ENCODE measurements around the gene YWHAH.
A peak's percentile ranks its signal among the peaks of the same experiment; 100 is the strongest.

Gene YWHAH

DNA sequence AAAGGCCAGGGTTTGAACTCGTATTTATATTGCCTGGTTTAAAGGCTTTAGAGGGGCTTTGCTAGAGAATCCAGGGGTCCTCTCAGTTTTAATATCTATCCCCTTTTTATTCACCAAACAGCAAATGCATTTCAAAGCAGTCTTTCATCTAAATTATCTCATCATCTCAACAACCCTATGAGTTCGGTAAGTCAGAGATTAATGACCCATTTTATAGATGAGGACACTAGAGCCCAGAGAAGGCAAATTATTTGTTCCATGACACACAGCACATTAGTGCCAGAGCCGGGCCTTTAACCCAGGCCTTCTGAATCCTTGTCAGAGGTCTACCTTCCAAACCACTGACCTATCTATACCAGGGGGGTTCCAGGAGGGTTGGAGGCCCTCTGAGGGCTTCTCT is 16.8 kb upstream of the YWHAH start:
- no peak for DNase-seq (ENCODE audit: low read depth)
- TF ChIP-seq, protein P1, sequence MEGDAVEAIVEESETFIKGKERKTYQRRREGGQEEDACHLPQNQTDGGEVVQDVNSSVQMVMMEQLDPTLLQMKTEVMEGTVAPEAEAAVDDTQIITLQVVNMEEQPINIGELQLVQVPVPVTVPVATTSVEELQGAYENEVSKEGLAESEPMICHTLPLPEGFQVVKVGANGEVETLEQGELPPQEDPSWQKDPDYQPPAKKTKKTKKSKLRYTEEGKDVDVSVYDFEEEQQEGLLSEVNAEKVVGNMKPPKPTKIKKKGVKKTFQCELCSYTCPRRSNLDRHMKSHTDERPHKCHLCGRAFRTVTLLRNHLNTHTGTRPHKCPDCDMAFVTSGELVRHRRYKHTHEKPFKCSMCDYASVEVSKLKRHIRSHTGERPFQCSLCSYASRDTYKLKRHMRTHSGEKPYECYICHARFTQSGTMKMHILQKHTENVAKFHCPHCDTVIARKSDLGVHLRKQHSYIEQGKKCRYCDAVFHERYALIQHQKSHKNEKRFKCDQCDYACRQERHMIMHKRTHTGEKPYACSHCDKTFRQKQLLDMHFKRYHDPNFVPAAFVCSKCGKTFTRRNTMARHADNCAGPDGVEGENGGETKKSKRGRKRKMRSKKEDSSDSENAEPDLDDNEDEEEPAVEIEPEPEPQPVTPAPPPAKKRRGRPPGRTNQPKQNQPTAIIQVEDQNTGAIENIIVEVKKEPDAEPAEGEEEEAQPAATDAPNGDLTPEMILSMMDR (conservative IDR thresholded peaks at IDR 0.05; ENCODE audit: low read depth, low read length), result no peak
- H3K4me3 ChIP-seq (ENCODE audit: low read depth, low read length), result no peak overlapping the region

DNA sequence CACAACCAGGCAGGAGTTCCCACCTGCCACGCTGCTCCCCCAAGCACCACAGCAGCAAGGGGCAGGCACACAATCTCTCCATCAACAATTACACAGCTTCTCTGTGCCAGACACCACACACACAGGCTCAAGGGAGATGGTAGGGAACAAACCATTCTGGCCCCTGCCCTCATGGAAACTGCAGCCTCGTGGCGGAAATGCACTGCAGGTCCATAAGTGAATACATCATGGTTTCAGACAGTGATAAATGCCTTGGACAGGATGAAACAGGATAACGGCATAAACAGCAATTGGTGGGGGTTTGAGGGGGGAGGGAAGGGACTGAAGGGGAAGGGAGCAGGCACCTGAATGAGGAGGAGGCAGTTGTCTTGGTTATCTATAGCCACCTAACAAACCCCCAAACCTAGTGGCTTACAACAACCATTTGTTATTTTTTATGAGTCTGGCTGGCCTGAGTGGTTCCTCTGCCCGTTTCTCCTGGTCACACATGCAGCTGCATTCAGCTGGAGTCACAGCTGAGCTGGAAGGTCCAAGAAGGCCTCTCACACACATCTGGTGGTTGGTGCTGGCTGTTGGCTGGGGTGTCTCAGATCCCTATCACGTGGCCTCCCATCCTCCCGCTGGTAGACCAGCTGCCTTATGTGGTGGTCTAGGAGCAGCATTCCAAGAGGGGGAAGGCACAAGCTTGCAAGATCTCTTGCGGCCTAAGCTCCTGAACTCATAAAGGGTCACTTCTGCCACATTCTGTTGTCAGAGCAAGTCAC is 15.0 kb upstream of the YWHAH start:
- DNase-seq (ENCODE audit: low read depth), result peak; percentile 23
- TF ChIP-seq, protein P1 (conservative IDR thresholded peaks at IDR 0.05; ENCODE audit: low read depth, low read length), result no peak
- H3K4me3 ChIP-seq (ENCODE audit: low read depth, low read length), result no peak overlapping the region

- DNase-seq (ENCODE audit: low read depth), result no peak
- TF ChIP-seq, protein P1 (conservative IDR thresholded peaks at IDR 0.05; ENCODE audit: low read depth, low read length), result no peak
Measured at GRCh38 chr22:31932863-31933262, 11.5 kb upstream of the YWHAH start.

DNA sequence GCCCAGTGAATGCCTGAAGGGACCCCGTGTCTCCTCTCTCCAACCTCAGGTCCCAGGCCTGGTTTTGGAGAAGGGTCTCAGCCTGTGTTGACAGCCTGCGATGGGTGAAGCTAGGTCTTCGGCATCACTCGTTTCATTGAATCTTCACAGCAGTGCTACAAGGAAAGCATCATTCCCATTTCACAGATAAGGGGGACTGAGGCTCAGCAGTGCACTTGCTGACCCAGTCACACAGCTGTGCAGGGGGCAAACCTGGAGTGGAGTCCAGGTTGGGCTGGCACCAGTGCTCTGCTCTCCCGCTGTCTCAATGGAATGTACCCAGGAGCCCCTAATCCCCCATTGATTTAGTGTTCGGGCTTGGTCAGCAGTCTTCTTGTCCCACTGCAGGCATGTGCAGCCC is 10.9 kb upstream of the YWHAH start:
- DNase-seq (ENCODE audit: low read depth), result no peak
- TF ChIP-seq, protein P1 (conservative IDR thresholded peaks at IDR 0.05; ENCODE audit: low read depth, low read length), result no peak
- no peak overlapping the region for H3K4me3 ChIP-seq (ENCODE audit: low read depth, low read length)

More at GRCh38 chr22:31932863-31933262, 11.5 kb upstream of the YWHAH start:
- no peak overlapping the region for H3K4me3 ChIP-seq (ENCODE audit: low read depth, low read length)

DNA sequence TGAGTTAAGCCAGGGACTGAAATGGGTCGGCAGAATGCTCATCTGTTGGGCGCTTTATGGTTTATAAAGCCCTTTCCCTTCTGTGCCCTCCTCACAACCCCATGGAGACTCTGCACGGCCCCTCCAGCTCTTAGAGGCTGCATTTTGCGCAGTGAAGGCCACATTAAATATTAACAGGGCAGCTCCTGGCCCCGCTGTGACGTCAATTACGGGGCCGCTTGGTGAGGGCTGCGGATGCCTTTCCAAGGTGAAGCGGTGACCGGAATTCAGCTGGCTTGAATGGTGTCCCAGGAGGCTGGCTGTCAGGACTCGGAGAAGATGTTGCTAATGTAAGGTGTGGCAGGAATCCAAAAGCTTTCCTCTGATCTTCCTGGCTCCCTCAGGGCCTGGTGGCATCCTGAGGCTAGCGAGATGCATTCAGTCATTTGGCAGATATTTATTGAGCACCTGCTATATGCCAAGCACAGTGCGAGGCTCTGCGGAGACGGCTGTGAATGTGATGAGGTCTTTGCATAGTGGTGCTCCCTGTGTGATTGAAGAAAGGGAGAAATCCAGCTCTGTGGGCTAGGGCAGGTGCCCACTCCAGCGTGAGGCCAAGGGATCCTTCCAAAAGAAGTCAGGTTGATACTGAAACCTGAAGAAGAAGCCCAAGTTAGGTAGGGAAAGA is 10.4 kb upstream of the YWHAH start:
- H3K4me3 ChIP-seq (ENCODE audit: low read depth, low read length), result no peak overlapping the region
- no peak for DNase-seq (ENCODE audit: low read depth)
- TF ChIP-seq, protein P1 (conservative IDR thresholded peaks at IDR 0.05; ENCODE audit: low read depth, low read length), result no peak

- TF ChIP-seq, protein P1 (conservative IDR thresholded peaks at IDR 0.05; ENCODE audit: low read depth, low read length), result no peak
- no peak for DNase-seq (ENCODE audit: low read depth)
- no peak overlapping the region for H3K4me3 ChIP-seq (ENCODE audit: low read depth, low read length)
Measured at GRCh38 chr22:31935961-31936635, 8.2 kb upstream of the YWHAH start.

Data from choroid plexus epithelial cell (primary cell).